Testis (tissue), 3 donors: ENCODE measurements around the gene KRT6B. TPM values are rescaled to one million over a fixed set of nuclear protein-coding genes. Genes with fewer than 3 reads are reported as not detected.
"Not testable (repeated sequence)": the region's sequence is repeated elsewhere in the genome, so short reads cannot be mapped to it uniquely, and the experiment has no call there.

ENCODE experiments used
- DNase-seq: peaks from one replicate; pipeline ENCODE4 v3.0.0-alpha.2; 2019
- H3K27ac ChIP-seq, 2 donors: fragments of 200-600 bp; sonication (generic); one replicate each; pipeline ENCODE4 v1.5.1; 2019
- H3K27me3 ChIP-seq: fragments of 200-600 bp; sonication (generic); one replicate; pipeline ENCODE4 v1.5.1; 2019
- H3K36me3 ChIP-seq: fragments of 200-600 bp; sonication (generic); one replicate; pipeline ENCODE4 v1.5.1; 2017; ENCODE audit warnings: low read depth; ENCODE audit errors: missing control alignments
- H3K4me1 ChIP-seq: fragments of 200-600 bp; sonication (generic); one replicate; pipeline ENCODE4 v1.5.1; 2019
- H3K4me3 ChIP-seq, 2 donors: fragments of 200-600 bp; sonication (generic); one replicate each; pipeline ENCODE4 v1.5.1; 2017 to 2019
- H3K9me3 ChIP-seq: fragments of 200-600 bp; sonication (generic); one replicate; pipeline ENCODE4 v1.5.1; 2017
- POLR2A ChIP-seq: fragments of 450-650 bp; IDR thresholded peaks from one replicate; pipeline ENCODE4 v1.6.1; 2017; ENCODE audit warnings: antibody characterized with exemption, mild to moderate bottlenecking, moderate library complexity
- WGBS, 2 donors: methylation state at CpG; one replicate each; pipeline ENCODE4 v1.1.5; 2018; 5-methylcytosine and 5-hydroxymethylcytosine counted together
- intact Hi-C: fragments of 100-400 bp; cut with DNase I; formaldehyde crosslinking; loops from one replicate; pipeline ENCODE4 v1.15.1; 2023; ENCODE audit warnings: low total_unique reads
- polyA plus RNA-seq: library from polyadenylated mRNA; stranded (reverse); fragments of 350-450 nt; fragmentation: Illumina TruSeq; extraction: RNeasy Lipid Tissue Mini Kit (QIAGEN cat#74804); gene quantifications from one replicate; pipeline ENCODE4 v1.2.3, GENCODE V29; 2014; ENCODE audit warnings: low read depth, low replicate concordance; ENCODE audit not compliant: insufficient read depth
- total RNA-seq, 2 donors: library from RNA; depleted of rRNA; stranded (reverse); fragments of >200 nt; gene quantifications; one replicate each; pipeline ENCODE4 v1.2.3, GENCODE V29; 2016
- TF ChIP-seq, protein P1 (sequence below), 3 experiments: fragments of 450-650 bp in 2 of 3; fragments of 200-600 bp in 1 of 3; sonication (generic) in 1 of 3; IDR thresholded peaks; one replicate each; pipeline ENCODE4 v1.5.1; 2016 to 2019; ENCODE audit warnings: antibody characterized with exemption in 3 of 3, mild to moderate bottlenecking in 2 of 3, moderate library complexity in 1 of 3

Gene KRT6B
- total and polyA plus RNA-seq, 3 donors from 2014 or later: 0.19 TPM; not detected in 2

DNA sequence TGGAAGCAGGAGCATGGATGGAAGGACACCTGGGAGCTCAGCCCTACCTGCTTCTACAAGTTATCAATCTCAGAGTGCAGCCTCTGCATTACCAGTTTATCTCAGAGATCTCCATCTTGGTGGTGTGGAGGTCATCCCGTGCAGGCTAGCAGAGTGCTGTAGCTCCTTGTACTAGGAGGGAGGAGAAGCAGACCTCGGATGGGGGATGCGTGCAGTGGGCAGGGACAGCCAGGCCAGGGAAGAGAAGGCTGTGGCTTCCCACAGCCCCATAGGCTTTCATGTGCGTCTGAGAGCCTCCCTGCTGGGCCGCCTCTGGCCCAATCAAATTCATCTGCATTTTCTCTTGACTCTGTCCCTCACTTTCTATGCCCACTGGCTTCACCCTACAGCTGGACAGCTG, 37.0 kb downstream of the KRT6B start:
- Histone ChIP-seq H3K36me3 (no peaks in the 10 kb centered on the region), H3K4me1 (peaks cover 16% of the 10 kb centered on the region), H3K4me3 (no peak overlapping the region), H3K9me3 (no peaks in the 10 kb centered on the region), H3K27ac (no peak overlapping the region), H3K27me3 (no peaks in the 10 kb centered on the region)
- TF ChIP-seq, protein P1, sequence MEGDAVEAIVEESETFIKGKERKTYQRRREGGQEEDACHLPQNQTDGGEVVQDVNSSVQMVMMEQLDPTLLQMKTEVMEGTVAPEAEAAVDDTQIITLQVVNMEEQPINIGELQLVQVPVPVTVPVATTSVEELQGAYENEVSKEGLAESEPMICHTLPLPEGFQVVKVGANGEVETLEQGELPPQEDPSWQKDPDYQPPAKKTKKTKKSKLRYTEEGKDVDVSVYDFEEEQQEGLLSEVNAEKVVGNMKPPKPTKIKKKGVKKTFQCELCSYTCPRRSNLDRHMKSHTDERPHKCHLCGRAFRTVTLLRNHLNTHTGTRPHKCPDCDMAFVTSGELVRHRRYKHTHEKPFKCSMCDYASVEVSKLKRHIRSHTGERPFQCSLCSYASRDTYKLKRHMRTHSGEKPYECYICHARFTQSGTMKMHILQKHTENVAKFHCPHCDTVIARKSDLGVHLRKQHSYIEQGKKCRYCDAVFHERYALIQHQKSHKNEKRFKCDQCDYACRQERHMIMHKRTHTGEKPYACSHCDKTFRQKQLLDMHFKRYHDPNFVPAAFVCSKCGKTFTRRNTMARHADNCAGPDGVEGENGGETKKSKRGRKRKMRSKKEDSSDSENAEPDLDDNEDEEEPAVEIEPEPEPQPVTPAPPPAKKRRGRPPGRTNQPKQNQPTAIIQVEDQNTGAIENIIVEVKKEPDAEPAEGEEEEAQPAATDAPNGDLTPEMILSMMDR (IDR thresholded peaks at IDR 0.05): no peak
- TF ChIP-seq POLR2A: no peak
- no peak for DNase-seq
- 78 to 86% methylated on average over 4 to 5 of the region's 5 CpGs for WGBS, 2 donors
- intact Hi-C loops: no loop called here

GRCh38 chr12:52413782-52414345, 38.1 kb downstream of the KRT6B start:
- H3K27me3 ChIP-seq: no peaks in the 10 kb centered on the region
- H3K4me1 ChIP-seq: peaks cover 16% of the 10 kb centered on the region
- no peaks in the 10 kb centered on the region for H3K9me3 ChIP-seq
- no peak overlapping the region for H3K4me3 ChIP-seq
- no peak for TF ChIP-seq POLR2A
- TF ChIP-seq, protein P1 (IDR thresholded peaks at IDR 0.05): no peak
- no peak overlapping the region for H3K27ac ChIP-seq
- no peaks in the 10 kb centered on the region for H3K36me3 ChIP-seq
- 81 to 89% methylated on average over 3 to 8 of the region's 8 CpGs for WGBS, 2 donors
- DNase-seq: no peak
- intact Hi-C loops: no loop called here

- H3K36me3 ChIP-seq: no peaks in the 10 kb centered on the region
- no peak overlapping the region for H3K27ac ChIP-seq
- no peak for DNase-seq
- no peak overlapping the region for H3K4me3 ChIP-seq
- TF ChIP-seq, protein P1 (IDR thresholded peaks at IDR 0.05): no peak
- TF ChIP-seq POLR2A: no peak
- WGBS, 2 donors: 55 to 67% methylated on average over 4 of the region's 4 CpGs
- intact Hi-C loops: no loop called here
- no peaks in the 10 kb centered on the region for H3K27me3 ChIP-seq
- H3K9me3 ChIP-seq: no peaks in the 10 kb centered on the region
- H3K4me1 ChIP-seq: peaks cover 16% of the 10 kb centered on the region
Measured at GRCh38 chr12:52413202-52413601, 38.7 kb downstream of the KRT6B start.

DNA sequence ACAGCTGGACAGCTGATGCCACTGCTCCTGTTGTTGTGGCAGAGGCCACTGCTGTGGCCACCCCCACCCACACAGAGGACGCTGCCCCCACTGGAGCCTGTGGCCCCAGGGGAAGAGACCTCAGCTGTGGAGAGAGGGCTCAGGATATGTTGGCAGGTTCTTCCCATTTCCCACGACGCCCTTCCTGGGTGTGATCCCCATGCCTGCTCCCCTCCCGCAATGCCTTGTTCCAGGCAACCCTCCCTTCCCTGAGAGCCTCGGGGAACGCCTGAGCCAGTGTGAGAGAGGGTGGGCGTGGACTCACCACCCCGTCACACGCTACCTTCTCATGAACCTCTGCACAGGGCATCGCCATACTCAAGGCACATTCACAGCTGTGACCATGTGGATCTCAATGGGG, 40.1 kb downstream of the KRT6B start:
- intact Hi-C loops: no loop called here
- Histone ChIP-seq H3K4me3 (no peak overlapping the region), H3K36me3 (no peaks in the 10 kb centered on the region), H3K9me3 (no peaks in the 10 kb centered on the region), H3K4me1 (peaks cover 11% of the 10 kb centered on the region), H3K27ac (no peak overlapping the region), H3K27me3 (no peaks in the 10 kb centered on the region)
- TF ChIP-seq, protein P1 (IDR thresholded peaks at IDR 0.05): no peak
- no peak for TF ChIP-seq POLR2A
- no peak for DNase-seq
- WGBS, 2 donors: 92 to 94% methylated on average over 8 to 10 of the region's 10 CpGs

- DNase-seq, intact Hi-C loops: not testable (repeated sequence)
- WGBS, 2 donors: 40 to 80% methylated on average over 1 of the region's 1 CpG
Measured at GRCh38 chr12:52410589-52411248, 41.2 kb downstream of the KRT6B start.

More at GRCh38 chr12:52410589-52411248, 41.2 kb downstream of the KRT6B start:
- not testable (repeated sequence) for H3K27me3 ChIP-seq, H3K27ac ChIP-seq, H3K4me1 ChIP-seq, H3K36me3 ChIP-seq, H3K4me3 ChIP-seq, H3K9me3 ChIP-seq
